AG04449 (cell line): ENCODE data around the gene NTRK2.

Experiments
- CTCF ChIA-PET: fragments of 350-600 bp; formaldehyde crosslinking; extraction: SDS; loops from one replicate; lab custom pipeline; 2021; ENCODE audit warnings: antibody characterized with exemption; lab: Yijun Ruan, JAX
- POLR2A ChIA-PET: fragments of 400-600, 350-600 bp; formaldehyde crosslinking; extraction: SDS; loops from one replicate; lab custom pipeline; 2020; ENCODE audit warnings: antibody characterized with exemption, inconsistent platforms; lab: Yijun Ruan, JAX
- DNase-seq: peaks from one replicate; pipeline ENCODE4 v3.0.0-alpha.2; 2010; ENCODE audit warnings: low read depth, low spot score
- H3K4me3 ChIP-seq: 2 replicates; pipeline ENCODE4 v1.5.1; 2011; ENCODE audit warnings: low read depth, mild to moderate bottlenecking, control low read depth, low read length
- TF ChIP-seq, protein P1 (sequence below): IDR thresholded peaks from one replicate; pipeline ENCODE4 v1.5.1; 2011; ENCODE audit warnings: mild to moderate bottlenecking, moderate library complexity, low read length, control low read depth, inconsistent platforms; ENCODE audit not compliant: insufficient read depth; ENCODE audit errors: missing control alignments

Gene NTRK2

DNA sequence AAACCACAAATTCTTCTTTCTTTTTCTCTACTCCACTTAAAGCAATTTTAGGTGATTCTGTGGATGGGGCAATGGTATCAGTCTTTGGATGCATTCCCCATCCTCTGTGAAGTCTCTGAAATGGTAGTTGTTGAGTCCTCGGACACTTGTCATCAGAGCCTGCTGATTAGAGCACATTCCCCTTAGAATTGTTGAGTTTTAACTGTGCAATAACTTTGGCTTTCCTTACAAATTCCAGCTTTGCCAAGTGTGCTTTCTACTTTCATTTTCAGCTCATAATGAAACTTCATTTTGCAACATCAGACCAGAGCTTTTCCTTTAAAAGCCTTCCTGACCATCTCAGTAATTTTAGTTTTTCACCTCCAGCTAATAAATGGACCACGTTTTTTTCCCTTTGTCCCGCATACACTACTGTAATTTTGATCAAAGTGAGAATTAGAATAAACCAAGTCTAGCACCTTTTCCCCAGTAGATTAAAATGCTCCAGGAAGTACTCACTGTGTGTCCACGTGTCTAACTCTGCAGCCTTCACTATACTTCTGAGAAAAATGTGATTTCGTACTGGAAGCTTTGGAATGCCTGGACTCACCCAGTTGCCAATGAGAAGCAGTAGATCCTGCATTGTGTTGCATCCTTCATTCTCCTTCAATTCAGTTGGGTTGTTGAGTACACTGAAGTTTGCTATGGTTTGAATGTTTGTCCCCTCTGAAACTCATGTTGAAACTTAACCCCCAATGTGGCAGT is 135.6 kb downstream of the NTRK2 start:
- H3K4me3 ChIP-seq = no peak overlapping the region
- POLR2A ChIA-PET = no interaction called here
- CTCF ChIA-PET = no interaction called here
- DNase-seq = no peak
- TF ChIP-seq, protein P1, sequence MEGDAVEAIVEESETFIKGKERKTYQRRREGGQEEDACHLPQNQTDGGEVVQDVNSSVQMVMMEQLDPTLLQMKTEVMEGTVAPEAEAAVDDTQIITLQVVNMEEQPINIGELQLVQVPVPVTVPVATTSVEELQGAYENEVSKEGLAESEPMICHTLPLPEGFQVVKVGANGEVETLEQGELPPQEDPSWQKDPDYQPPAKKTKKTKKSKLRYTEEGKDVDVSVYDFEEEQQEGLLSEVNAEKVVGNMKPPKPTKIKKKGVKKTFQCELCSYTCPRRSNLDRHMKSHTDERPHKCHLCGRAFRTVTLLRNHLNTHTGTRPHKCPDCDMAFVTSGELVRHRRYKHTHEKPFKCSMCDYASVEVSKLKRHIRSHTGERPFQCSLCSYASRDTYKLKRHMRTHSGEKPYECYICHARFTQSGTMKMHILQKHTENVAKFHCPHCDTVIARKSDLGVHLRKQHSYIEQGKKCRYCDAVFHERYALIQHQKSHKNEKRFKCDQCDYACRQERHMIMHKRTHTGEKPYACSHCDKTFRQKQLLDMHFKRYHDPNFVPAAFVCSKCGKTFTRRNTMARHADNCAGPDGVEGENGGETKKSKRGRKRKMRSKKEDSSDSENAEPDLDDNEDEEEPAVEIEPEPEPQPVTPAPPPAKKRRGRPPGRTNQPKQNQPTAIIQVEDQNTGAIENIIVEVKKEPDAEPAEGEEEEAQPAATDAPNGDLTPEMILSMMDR = no peak

DNA sequence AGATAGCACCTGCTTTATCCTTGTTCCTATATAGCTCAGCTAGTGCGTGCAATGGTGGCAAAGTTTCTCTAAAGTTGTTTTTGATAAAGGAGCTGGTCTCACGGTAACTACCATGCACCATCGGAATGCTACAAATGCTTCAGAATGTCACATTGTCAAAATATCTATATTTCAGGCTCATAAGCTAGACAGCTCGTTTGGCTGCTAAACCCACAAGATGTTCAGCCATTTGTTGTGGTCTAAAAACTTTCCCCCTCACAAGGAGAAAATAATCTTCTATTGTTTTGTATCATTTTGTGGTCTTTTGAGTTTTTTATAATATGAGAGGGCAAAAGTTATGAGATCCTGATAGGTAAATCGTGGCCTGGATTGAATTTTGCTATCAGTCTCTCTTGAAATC is 137.9 kb downstream of the NTRK2 start:
- H3K4me3 ChIP-seq = no peak overlapping the region
- CTCF ChIA-PET = no interaction called here
- DNase-seq = no peak
- TF ChIP-seq, protein P1 = no peak
- POLR2A ChIA-PET = no interaction called here

DNA sequence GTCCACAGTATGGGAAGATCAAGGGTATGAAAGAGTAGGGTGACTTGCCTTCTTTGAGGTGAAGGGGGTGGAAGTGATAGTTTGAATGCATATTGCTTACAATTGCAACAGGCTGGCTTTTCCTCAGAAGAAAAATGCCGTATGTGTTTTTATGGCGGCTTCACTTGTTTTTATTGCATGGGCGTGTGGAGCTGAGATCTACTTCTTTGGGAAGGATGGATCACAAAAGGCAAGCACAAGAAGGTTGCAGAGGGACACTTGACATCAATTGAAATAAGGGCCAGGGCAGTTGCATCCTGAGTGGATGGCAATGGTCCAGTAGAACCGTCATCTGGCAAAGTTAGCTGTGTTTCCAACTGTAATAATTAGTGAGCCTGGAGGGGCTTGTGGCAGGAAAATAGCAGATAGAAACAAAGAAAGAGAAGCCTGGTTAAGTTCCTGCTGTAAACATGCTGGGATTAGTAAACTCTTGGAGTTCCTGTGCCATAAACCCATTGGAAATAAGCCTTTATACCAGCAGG is 138.4 kb downstream of the NTRK2 start:
- TF ChIP-seq, protein P1 = no peak
- no peak for DNase-seq
- no peak overlapping the region for H3K4me3 ChIP-seq
- ChIA-PET POLR2A (no interaction called here), CTCF (no interaction called here)

DNA sequence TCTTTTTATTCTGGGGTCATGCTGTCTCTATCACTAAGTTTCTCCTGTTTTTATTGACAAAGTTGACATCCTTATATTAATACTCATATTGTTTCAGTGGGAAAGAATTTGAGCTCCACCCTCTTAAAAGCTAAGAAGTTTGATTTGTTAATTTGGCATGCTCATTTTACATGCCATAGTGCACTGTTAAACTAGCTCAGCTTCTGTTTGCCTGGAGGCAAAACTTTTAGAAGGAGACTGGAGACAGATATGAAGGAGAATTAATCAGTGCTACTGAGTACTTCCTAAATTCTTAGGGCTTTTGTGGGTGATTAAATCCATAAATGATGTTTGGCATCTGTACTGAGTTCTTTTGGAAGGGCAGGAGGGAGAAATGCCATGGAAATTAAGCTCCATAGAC is 138.9 kb downstream of the NTRK2 start:
- no peak for DNase-seq
- ChIA-PET CTCF (no interaction called here), POLR2A (no interaction called here)
- TF ChIP-seq, protein P1 = no peak
- H3K4me3 ChIP-seq = no peak overlapping the region

DNA sequence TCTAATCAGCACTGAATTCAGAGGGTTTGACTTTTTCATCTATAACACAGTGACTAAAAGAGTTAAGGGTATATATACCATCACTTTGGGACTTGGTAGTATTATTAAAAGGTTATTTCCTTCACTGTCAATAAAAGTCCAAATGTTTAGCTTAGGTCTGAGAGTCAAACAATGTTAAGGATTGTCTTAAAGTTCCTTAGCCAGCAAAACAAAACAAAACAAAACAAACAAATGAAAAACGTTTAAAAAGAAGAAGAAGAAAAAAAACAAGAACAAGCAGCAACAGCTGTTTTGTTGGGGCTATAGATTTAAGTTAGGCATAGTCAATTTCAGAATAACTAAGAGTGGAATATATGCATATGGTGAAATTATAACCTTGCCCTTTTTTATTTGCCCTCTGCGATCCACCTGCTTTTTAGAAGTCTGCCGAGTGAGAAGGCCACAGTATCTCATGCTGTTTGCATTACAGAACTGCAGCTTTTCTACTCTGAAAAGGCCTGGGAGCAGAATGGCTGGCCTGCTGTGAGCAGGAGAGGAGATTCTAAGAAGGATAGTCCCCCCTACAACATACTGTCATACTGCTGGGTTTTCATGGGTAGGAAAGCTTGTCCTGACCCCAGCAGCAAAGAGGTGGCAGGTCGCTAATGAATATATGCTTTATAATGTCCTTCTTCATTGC is 141.7 kb downstream of the NTRK2 start:
- ChIA-PET CTCF (no interaction called here), POLR2A (no interaction called here)
- H3K4me3 ChIP-seq = no peak overlapping the region
- TF ChIP-seq, protein P1 = no peak
- DNase-seq = no peak

DNA sequence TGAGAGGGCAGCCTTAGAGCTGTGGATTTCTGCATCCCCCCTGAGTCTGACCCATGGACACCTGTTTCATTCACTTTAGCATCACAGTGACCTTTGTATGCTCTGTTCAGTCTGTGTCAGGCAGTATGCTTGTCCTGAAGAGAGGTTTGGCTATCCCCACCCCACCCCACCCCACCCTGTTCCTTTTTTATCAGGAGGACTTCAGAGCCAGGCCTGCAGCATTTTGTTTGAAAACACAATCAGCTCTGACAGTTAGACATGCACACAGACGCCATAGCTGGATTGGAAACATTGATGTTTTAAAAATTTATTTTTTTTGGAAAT is 142.2 kb downstream of the NTRK2 start:
- no peak overlapping the region for H3K4me3 ChIP-seq
- TF ChIP-seq, protein P1 = no peak
- DNase-seq = no peak
- POLR2A ChIA-PET = no interaction called here
- CTCF ChIA-PET = no interaction called here
